ENCODE data around the gene PLEKHG1. TPM values are rescaled to one million over a fixed set of nuclear protein-coding genes. Genes with fewer than 3 reads are reported as not detected.

PLEKHG1 gene
- polyA plus RNA-seq, 1 donor from 2014 or later: 2.6 TPM

DNA sequence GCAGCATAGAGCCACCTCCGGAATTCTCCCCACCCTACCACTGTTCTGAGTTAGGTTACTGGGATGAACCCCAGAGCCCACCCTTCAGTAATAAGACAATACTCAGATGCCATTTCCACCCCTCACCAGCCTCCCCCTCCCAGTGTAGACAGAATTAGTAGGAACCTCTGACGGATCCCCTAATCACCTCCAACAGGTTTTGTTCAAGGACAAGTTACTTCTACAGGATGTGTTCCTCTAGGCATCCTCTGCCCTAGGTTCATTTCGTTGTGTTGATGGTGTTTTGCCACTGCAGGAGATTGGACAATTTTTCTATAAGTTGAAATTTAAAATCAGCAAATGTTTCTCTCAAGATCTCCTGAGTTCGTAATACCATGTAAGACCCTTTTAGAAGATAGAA is 22.8 kb downstream of the PLEKHG1 start:
- Histone ChIP-seq H3K9me2 (ENCODE audit: insufficient read depth, low read length) (no peaks in the 10 kb centered on the region), H3F3A (ENCODE audit: insufficient read depth, low read length, poor library complexity, severe bottlenecking) (no peaks in the 10 kb centered on the region), H3K36me3 (ENCODE audit: insufficient read depth, low read length) (no peaks in the 10 kb centered on the region), H3K9me3 (ENCODE audit: low read length) (peaks cover 2% of the 10 kb centered on the region), H3K27ac (ENCODE audit: low read length) (no peak overlapping the region), H2AFZ (ENCODE audit: low read depth, low read length) (no peak overlapping the region), H4K20me1 (ENCODE audit: insufficient read depth) (no peaks in the 10 kb centered on the region), H3K79me2 (replicated peaks; ENCODE audit: insufficient read depth, low read length) (no peaks in the 10 kb centered on the region), H3K27me3 (ENCODE audit: insufficient read depth, low read depth, low read length) (no peaks in the 10 kb centered on the region), H3K9ac (ENCODE audit: low read length) (no peak overlapping the region), H3K4me2 (ENCODE audit: low read length) (no peak overlapping the region), H3K4me3 (ENCODE audit: low read length) (no peak overlapping the region)
- TF ChIP-seq, protein P1, sequence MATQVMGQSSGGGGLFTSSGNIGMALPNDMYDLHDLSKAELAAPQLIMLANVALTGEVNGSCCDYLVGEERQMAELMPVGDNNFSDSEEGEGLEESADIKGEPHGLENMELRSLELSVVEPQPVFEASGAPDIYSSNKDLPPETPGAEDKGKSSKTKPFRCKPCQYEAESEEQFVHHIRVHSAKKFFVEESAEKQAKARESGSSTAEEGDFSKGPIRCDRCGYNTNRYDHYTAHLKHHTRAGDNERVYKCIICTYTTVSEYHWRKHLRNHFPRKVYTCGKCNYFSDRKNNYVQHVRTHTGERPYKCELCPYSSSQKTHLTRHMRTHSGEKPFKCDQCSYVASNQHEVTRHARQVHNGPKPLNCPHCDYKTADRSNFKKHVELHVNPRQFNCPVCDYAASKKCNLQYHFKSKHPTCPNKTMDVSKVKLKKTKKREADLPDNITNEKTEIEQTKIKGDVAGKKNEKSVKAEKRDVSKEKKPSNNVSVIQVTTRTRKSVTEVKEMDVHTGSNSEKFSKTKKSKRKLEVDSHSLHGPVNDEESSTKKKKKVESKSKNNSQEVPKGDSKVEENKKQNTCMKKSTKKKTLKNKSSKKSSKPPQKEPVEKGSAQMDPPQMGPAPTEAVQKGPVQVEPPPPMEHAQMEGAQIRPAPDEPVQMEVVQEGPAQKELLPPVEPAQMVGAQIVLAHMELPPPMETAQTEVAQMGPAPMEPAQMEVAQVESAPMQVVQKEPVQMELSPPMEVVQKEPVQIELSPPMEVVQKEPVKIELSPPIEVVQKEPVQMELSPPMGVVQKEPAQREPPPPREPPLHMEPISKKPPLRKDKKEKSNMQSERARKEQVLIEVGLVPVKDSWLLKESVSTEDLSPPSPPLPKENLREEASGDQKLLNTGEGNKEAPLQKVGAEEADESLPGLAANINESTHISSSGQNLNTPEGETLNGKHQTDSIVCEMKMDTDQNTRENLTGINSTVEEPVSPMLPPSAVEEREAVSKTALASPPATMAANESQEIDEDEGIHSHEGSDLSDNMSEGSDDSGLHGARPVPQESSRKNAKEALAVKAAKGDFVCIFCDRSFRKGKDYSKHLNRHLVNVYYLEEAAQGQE (IDR thresholded peaks at IDR 0.05; ENCODE audit: borderline replicate concordance): no peak
- no peak for TF ChIP-seq POLR2AphosphoS5 (IDR thresholded peaks at IDR 0.05)
- no peak for TF ChIP-seq MXI1 (conservative IDR thresholded peaks at IDR 0.05; ENCODE audit: poor library complexity, severe bottlenecking)
- TF ChIP-seq EZH2 (IDR thresholded peaks at IDR 0.05; ENCODE audit: borderline replicate concordance, insufficient read depth, low read length, poor library complexity, severe bottlenecking): no peak
- TF ChIP-seq EP300 (conservative IDR thresholded peaks at IDR 0.05; ENCODE audit: poor library complexity, severe bottlenecking): no peak

GRCh38 chr6:150622941-150623874 is 23.5 kb downstream of the PLEKHG1 start:
- H3K4me3 ChIP-seq (ENCODE audit: low read length): no peak overlapping the region
- no peaks in the 10 kb centered on the region for H4K20me1 ChIP-seq (ENCODE audit: insufficient read depth)
- H3K4me2 ChIP-seq (ENCODE audit: low read length): no peak overlapping the region
- H3K9me3 ChIP-seq (ENCODE audit: low read length): peaks cover 2% of the 10 kb centered on the region
- H3K36me3 ChIP-seq (ENCODE audit: insufficient read depth, low read length): no peaks in the 10 kb centered on the region
- no peak overlapping the region for H3K27ac ChIP-seq (ENCODE audit: low read length)
- no peak overlapping the region for H2AFZ ChIP-seq (ENCODE audit: low read depth, low read length)
- H3K9ac ChIP-seq (ENCODE audit: low read length): no peak overlapping the region
- TF ChIP-seq RAD21 (conservative IDR thresholded peaks at IDR 0.05) (no peak), POLR2AphosphoS5 (IDR thresholded peaks at IDR 0.05) (no peak), SMC3 (conservative IDR thresholded peaks at IDR 0.05; ENCODE audit: poor library complexity) (no peak)
- TF ChIP-seq, protein P1 (IDR thresholded peaks at IDR 0.05; ENCODE audit: borderline replicate concordance): no peak
- no peaks in the 10 kb centered on the region for H3K27me3 ChIP-seq (ENCODE audit: insufficient read depth, low read depth, low read length)
- no peaks in the 10 kb centered on the region for H3K79me2 ChIP-seq (replicated peaks; ENCODE audit: insufficient read depth, low read length)
- no peaks in the 10 kb centered on the region for H3K9me2 ChIP-seq (ENCODE audit: insufficient read depth, low read length)
- no peaks in the 10 kb centered on the region for H3F3A ChIP-seq (ENCODE audit: insufficient read depth, low read length, poor library complexity, severe bottlenecking)

Measured in neural cell (in vitro differentiated cells).